Right atrium auricular region (tissue), 2 donors: ENCODE measurements around the gene SPATS2L. TPM values are rescaled to one million over a fixed set of nuclear protein-coding genes. Genes with fewer than 3 reads are reported as not detected.

Source experiments
- DNase-seq: peaks from one replicate; pipeline ENCODE4 v3.0.0-alpha.2; 2019; ENCODE audit warnings: low spot score
- H3K27ac ChIP-seq, 2 donors: fragments of 200-600 bp; sonication (generic); 1 replicate in 1 of 2; 2 replicates in 1 of 2; pipeline ENCODE4 v1.5.1; 2016 to 2019
- H3K27me3 ChIP-seq, 2 donors: fragments of 200-600 bp; sonication (generic); one replicate each; pipeline versions ENCODE4 v1.5.1 to v1.6.0; 2017 to 2019
- H3K36me3 ChIP-seq: fragments of 200-600 bp; sonication (generic); one replicate; pipeline ENCODE4 v1.5.1; 2016
- H3K4me1 ChIP-seq, 2 donors: fragments of 200-600 bp; sonication (generic); one replicate each; pipeline versions ENCODE4 v1.5.1 to v1.6.0; 2017 to 2019
- H3K4me3 ChIP-seq, 2 donors: fragments of 200-600 bp; sonication (generic); 1 replicate in 1 of 2; 2 replicates in 1 of 2; pipeline ENCODE4 v1.5.1; 2017 to 2019; ENCODE audit warnings: mild to moderate bottlenecking in 1 of 2, moderate library complexity in 1 of 2
- H3K9me3 ChIP-seq, 2 donors: fragments of 200-600 bp; sonication (generic); one replicate each; pipeline ENCODE4 v1.5.1; 2019
- total RNA-seq, 2 donors: library from RNA; depleted of rRNA; stranded (reverse); fragments of >200 nt; gene quantifications; one replicate each; pipeline ENCODE4 v1.1.0, GENCODE V29; 2016
- TF ChIP-seq, protein P1 (sequence below), 2 donors: fragments of 200-600 bp; sonication (generic); IDR thresholded peaks; one replicate each; pipeline ENCODE4 v1.5.1; 2019; ENCODE audit warnings: antibody characterized with exemption in 2 of 2

SPATS2L gene
- total RNA-seq, 2 donors from 2014 or later, result 103 to 126 TPM

DNA sequence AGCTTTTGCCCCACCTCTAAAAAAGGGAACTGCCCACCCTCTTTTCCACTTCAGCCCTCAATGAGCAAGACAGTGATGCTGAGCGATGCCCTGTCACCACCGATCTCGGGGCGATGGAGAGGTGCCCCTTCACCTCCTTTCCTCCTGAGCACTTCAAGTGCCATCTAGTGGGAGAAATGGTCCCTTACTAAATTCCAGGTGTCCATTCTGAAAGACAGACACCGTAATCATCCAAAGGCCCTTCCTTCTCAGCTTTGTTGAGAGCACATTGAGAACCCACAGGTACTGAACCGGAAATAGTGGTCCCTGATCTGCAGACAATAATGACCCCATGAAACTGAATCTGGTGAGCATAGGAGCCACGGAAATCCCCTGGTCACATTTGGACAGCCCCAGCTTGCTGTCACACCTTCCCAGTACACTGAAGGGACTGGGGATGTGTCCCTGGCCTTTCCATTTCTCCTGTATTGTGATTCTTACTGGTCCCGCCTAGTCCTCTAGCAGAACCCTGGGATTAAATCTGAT is 164.9 kb downstream of the SPATS2L start:
- TF ChIP-seq, protein P1, sequence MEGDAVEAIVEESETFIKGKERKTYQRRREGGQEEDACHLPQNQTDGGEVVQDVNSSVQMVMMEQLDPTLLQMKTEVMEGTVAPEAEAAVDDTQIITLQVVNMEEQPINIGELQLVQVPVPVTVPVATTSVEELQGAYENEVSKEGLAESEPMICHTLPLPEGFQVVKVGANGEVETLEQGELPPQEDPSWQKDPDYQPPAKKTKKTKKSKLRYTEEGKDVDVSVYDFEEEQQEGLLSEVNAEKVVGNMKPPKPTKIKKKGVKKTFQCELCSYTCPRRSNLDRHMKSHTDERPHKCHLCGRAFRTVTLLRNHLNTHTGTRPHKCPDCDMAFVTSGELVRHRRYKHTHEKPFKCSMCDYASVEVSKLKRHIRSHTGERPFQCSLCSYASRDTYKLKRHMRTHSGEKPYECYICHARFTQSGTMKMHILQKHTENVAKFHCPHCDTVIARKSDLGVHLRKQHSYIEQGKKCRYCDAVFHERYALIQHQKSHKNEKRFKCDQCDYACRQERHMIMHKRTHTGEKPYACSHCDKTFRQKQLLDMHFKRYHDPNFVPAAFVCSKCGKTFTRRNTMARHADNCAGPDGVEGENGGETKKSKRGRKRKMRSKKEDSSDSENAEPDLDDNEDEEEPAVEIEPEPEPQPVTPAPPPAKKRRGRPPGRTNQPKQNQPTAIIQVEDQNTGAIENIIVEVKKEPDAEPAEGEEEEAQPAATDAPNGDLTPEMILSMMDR (IDR thresholded peaks at IDR 0.05), result peak; percentile 23 to 60
- Histone ChIP-seq H3K27ac (no peak overlapping the region), H3K9me3 (no peaks in the 10 kb centered on the region), H3K4me3 (no peak overlapping the region), H3K27me3 (no peaks in the 10 kb centered on the region), H3K4me1 (peaks cover 0 to 6% of the 10 kb centered on the region in 2 donors), H3K36me3 (peaks cover 81% of the 10 kb centered on the region)
- no peak for DNase-seq

DNA sequence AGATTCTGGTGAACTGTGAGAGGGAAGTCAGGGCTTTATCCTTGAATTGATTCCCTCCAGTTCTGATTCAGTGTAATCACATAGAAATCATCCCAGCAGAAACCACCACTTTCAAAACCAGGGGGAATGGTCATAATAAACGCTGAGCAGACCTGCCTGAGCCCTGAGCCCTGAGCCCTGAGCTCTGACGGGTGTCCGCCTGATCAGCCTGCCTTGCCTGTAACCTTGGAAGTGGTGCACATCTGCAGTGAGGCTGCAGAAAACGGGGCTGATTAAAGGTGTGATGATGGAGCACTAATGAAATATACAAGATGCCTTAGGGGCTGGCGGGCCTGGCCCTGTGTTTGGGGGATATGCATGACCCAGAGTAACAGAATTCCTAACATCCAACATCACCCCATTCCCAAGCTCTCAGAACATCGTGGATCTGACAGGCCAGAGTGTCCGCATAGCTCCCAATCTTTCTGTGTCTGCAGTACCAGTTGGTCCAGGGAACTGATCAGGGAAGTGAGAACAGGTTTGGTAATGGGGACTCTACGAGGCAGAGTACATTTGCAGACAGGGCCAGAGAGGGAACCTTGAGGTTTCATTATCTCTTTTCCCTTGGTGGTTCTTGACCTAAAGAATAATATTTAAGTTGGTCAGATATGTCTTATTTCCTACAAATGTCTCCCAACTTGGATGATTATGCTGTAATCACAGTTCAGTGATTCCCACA is 165.6 kb downstream of the SPATS2L start:
- DNase-seq, result no peak
- Histone ChIP-seq H3K4me1 (peaks cover 0 to 4% of the 10 kb centered on the region in 2 donors), H3K4me3 (no peak overlapping the region), H3K27ac (no peak overlapping the region), H3K9me3 (no peaks in the 10 kb centered on the region), H3K36me3 (peaks cover 85% of the 10 kb centered on the region), H3K27me3 (no peaks in the 10 kb centered on the region)
- TF ChIP-seq, protein P1 (IDR thresholded peaks at IDR 0.05), result no peak

DNA sequence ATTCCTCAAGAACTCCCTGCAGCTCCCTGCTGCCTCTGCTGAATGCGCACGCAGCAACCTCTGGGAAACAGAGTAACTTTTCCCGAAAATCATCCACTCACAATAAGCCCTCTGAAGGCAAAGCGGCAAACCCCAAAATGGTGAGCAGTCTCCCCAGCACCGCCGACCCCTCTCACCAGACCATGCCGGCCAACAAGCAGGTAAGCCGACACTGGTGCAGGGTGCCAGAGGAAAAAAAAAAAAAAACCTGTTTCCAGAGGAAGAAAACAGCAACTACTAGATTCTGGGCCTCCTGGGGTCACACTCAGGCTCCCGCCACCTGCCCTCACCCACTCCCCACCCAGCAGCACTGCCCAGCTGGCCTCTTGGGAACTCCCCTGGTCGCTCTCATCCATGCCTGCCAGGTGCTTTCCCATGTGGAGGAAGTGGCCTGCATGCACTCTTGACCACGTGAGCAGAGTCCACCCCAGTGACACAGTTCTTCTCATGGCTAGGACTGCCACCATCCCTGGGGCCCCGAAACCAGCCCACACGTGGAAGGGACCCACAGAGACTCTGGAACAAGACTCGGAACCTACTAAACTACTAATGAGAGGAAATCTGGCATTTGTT is 166.5 kb downstream of the SPATS2L start:
- DNase-seq, result no peak
- Histone ChIP-seq H3K36me3 (peaks cover 83% of the 10 kb centered on the region), H3K4me3 (no peak overlapping the region), H3K4me1 (no peaks in the 10 kb centered on the region), H3K27me3 (no peaks in the 10 kb centered on the region), H3K9me3 (no peaks in the 10 kb centered on the region), H3K27ac (no peak overlapping the region)
- TF ChIP-seq, protein P1 (IDR thresholded peaks at IDR 0.05), result no peak

DNA sequence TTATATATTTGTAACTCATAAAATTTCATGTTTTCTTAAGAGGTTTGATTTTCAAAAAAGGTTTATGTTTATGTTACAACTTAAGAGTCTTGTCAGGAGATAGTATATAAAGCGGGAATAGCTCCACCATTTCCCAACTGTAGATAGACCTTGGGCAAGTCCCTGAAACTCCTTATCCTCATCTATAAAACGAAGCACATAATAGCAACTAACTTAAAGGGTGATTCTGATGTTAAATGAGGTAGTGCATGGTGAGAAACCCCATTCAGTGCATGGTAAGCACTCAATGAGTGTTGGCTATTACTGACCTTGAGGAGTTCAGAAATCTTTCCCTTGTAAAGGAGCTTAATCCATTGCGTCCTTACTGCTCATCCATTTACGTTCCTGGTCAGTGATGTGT is 169.3 kb downstream of the SPATS2L start:
- no peak for DNase-seq
- TF ChIP-seq, protein P1 (IDR thresholded peaks at IDR 0.05), result no peak
- Histone ChIP-seq H3K36me3 (peaks cover 60% of the 10 kb centered on the region), H3K9me3 (no peaks in the 10 kb centered on the region), H3K4me1 (no peaks in the 10 kb centered on the region), H3K4me3 (no peak overlapping the region), H3K27ac (no peak overlapping the region), H3K27me3 (no peaks in the 10 kb centered on the region)

DNA sequence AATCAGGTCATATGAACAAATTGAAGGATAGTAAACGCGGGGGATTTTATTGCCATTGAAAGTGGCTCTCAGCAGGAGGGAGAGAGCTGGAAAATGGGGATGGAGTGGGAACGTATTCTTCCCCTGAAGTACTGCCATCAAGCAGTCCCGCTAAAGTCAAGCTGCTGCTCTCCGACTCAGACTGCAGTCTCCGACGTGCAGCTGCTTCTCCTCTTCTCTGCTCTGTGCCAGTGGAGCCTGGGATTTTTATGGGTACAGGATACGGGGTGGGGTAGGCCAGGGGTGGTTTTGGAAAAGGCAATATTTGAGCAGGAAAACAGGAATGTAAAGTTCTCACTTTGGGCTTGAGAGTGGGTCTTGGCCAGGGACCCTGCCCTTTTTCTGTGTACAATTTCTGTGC is 170.3 kb downstream of the SPATS2L start:
- Histone ChIP-seq H3K4me1 (no peaks in the 10 kb centered on the region), H3K36me3 (peaks cover 56% of the 10 kb centered on the region), H3K27ac (peak overlapping the region; percentile 37 to 78), H3K27me3 (no peaks in the 10 kb centered on the region), H3K9me3 (no peaks in the 10 kb centered on the region), H3K4me3 (peak overlapping the region; percentile 1 to 26)
- TF ChIP-seq, protein P1 (IDR thresholded peaks at IDR 0.05), result no peak
- no peak for DNase-seq
